ENCODE measurements around the gene MYOZ1. TPM values are rescaled to one million over a fixed set of nuclear protein-coding genes. Genes with fewer than 3 reads are reported as not detected.

The MYOZ1 gene
- total and polyA plus RNA-seq, 2 donors (not counting 1 experiment from before 2014, with no cell fraction given): not detected

- TF ChIP-seq EZH2 (IDR thresholded peaks at IDR 0.05; ENCODE audit: borderline replicate concordance, insufficient read depth, low read depth, low read length, poor library complexity, severe bottlenecking): no peak
- TF ChIP-seq CTCF (IDR thresholded peaks at IDR 0.05): no peak
- peak; percentile 11 for DNase-seq
- Histone ChIP-seq H2AFZ (ENCODE audit: insufficient read depth, low read depth, low read length, poor library complexity, severe bottlenecking) (peak within 1 kb of the TSS; percentile 60), H3K9me3 (ENCODE audit: control extremely low read depth in 1 of 3, control insufficient read depth in 2 of 3, insufficient read depth in 1 of 3, low read length in 2 of 3) (no peaks in the 10 kb centered on the region), H4K20me1 (ENCODE audit: control insufficient read depth, insufficient read depth, low read length, poor library complexity, severe bottlenecking) (no peaks in the 10 kb centered on the region), H3K36me3 (replicated peaks in 1 of 2; ENCODE audit: control extremely low read depth in 1 of 2, control insufficient read depth in 1 of 2, extremely low read depth in 1 of 2, insufficient read depth in 2 of 2, low read length in 1 of 2) (no peaks in the 10 kb centered on the region), H3K27me3 (replicated peaks in 1 of 4; ENCODE audit: control extremely low read depth in 1 of 4, control insufficient read depth in 3 of 4, insufficient read depth in 4 of 4, low read length in 3 of 4) (no peaks in the 10 kb centered on the region), H3K4me2 (replicated peaks; ENCODE audit: low read depth, low read length, poor library complexity, severe bottlenecking) (peak within 1 kb of the TSS; percentile 34), H3K27ac (ENCODE audit: low read length in 2 of 2) (peak within 1 kb of the TSS in 1 of 2 donors; percentile 10), H3K9ac (ENCODE audit: low read length) (peak within 1 kb of the TSS; percentile 14), H3K79me2 (ENCODE audit: control insufficient read depth, insufficient read depth, low read length) (no peaks in the 10 kb centered on the region), H3K4me3 (ENCODE audit: control extremely low read depth in 1 of 5, extremely low read depth in 1 of 5, insufficient read depth in 1 of 5, low read depth in 2 of 5, low read length in 4 of 5) (no peak within 1 kb of the TSS), H3K4me1 (ENCODE audit: control insufficient read depth in 2 of 2, insufficient read depth in 2 of 2, low read length in 2 of 2) (peaks cover 12 to 14% of the 10 kb centered on the region in 2 donors)
- no peak for ATAC-seq (ENCODE audit: low read depth)
- intact Hi-C loops (cut with micrococcal nuclease): no loop called here
- H3K27me3 Mint-ChIP-seq: no peaks in the 10 kb centered on the region
- peak within 1 kb of the TSS; percentile 35 for H3K4me3 Mint-ChIP-seq
- ChIA-PET POLR2A (no interaction called here), CTCF (interaction anchor here (0.7 to 1.1 kb wide), 3 partner anchors 17 to 931 kb away, joined by 3 read pairs; no protein-coding TSS in a partner anchor)
- peak within 1 kb of the TSS; percentile 38 for H3K27ac Mint-ChIP-seq
- no CpG with 5 or more reads among the region's 6 CpGs for WGBS (ENCODE audit: insufficient coverage)
- no peaks in the 10 kb centered on the region for H3K9me3 Mint-ChIP-seq (ENCODE audit: insufficient read depth)
- peaks cover 16% of the 10 kb centered on the region for H3K4me1 Mint-ChIP-seq
Observed at GRCh38 chr10:73590881-73591799, 50.1 kb downstream of the MYOZ1 start, which contains the start of gene USP54. USP54 (minus strand) TSS chr10:73591342; CDS start chr10:73575658, 15,684 bp downstream.

All from B cell (primary cell).